Activated B cell treated with CpG ODN at 0.5 μM for 24 hours (primary cell): ENCODE data around the gene AP4B1. TPM values are rescaled to one million over a fixed set of nuclear protein-coding genes. Genes with fewer than 3 reads are reported as not detected.
A peak's percentile ranks its signal among the peaks of the same experiment; 100 is the strongest.
"Not testable (repeated sequence)": the region's sequence is repeated elsewhere in the genome, so short reads cannot be mapped to it uniquely, and the experiment has no call there.

Experiments
- ATAC-seq: fragments of 200-7000 bp; cut with Tn5 transposase; one replicate; pipeline ENCODE4 v1.10.0; 2021; ENCODE audit warnings: low read depth, mild to moderate bottlenecking, moderate library complexity
- CTCF ChIA-PET: fragments of 350-600 bp; sonication (Branson Sonifier 250); formaldehyde crosslinking; loops from one replicate; lab custom pipeline; 2021; ENCODE audit warnings: antibody characterized with exemption; lab: Charles Lee
- POLR2A ChIA-PET: fragments of 350-600 bp; sonication (Branson Sonifier 250); formaldehyde crosslinking; loops from one replicate; lab custom pipeline; 2021; ENCODE audit warnings: antibody characterized with exemption; lab: Charles Lee
- DNase-seq: peaks from one replicate; pipeline ENCODE4 v3.0.0; 2022
- H3K27ac Mint-ChIP-seq: one replicate; pipeline ENCODE4 v1.8.0; 2020; ENCODE audit warnings: mixed read lengths
- H3K27me3 Mint-ChIP-seq: one replicate; pipeline ENCODE4 v1.8.0; 2021; ENCODE audit warnings: mixed read lengths
- H3K36me3 Mint-ChIP-seq: one replicate; pipeline ENCODE4 v1.8.0; 2021; ENCODE audit warnings: low read depth, mixed read lengths
- H3K4me1 Mint-ChIP-seq: one replicate; pipeline ENCODE4 v1.8.0; 2021; ENCODE audit warnings: mixed read lengths
- H3K4me3 Mint-ChIP-seq: one replicate; pipeline ENCODE4 v1.8.0; 2020; ENCODE audit warnings: mild to moderate bottlenecking, mixed read lengths
- H3K9me3 Mint-ChIP-seq: one replicate; pipeline ENCODE4 v1.8.0; 2020; ENCODE audit warnings: mixed read lengths
- CTCF ChIP-seq: fragments of 200-600 bp; IDR thresholded peaks from one replicate; pipeline ENCODE4 v1.8.0; 2022; ENCODE audit warnings: antibody characterized with exemption, mild to moderate bottlenecking
- intact Hi-C: fragments of 100-400 bp; cut with micrococcal nuclease; formaldehyde crosslinking; loops from one replicate; pipeline ENCODE4 v1.15.1; 2024
- total RNA-seq: library from RNA; stranded (reverse); gene quantifications from 2 replicates; pipeline ENCODE4 v1.2.3, GENCODE V29; 2022

Gene AP4B1
- 48.5 and 69.9 TPM in 2 replicates for total RNA-seq

- Mint-ChIP-seq H3K4me3 (peak within 1 kb of the TSS; percentile 94), H3K27me3 (no peaks in the 10 kb centered on the region), H3K4me1 (peaks cover 51% of the 10 kb centered on the region), H3K9me3 (no peaks in the 10 kb centered on the region), H3K27ac (peak within 1 kb of the TSS; percentile 95), H3K36me3 (peaks cover 61% of the 10 kb centered on the region)
- DNase-seq: peak; percentile 89
- ChIA-PET CTCF (interaction anchor here (1.0 to 3.8 kb wide), 9 partner anchors 22 to 70 kb away, joined by 3 to 43 read pairs (median 4); partner anchors contain the start of gene HIPK1), POLR2A (interaction anchor here (0.7 to 5.2 kb wide), 12 partner anchors 25 to 145 kb away, joined by 3 to 127 read pairs (median 8); partner anchors contain the start of genes HIPK1, PHTF1 and RSBN1)
- peak; percentile 91 for ATAC-seq
- no peak for TF ChIP-seq CTCF
- intact Hi-C loops: loop anchor here (1.0 to 10.0 kb wide), 10 partner anchors 24 to 1510 kb away; partner anchors contain the start of genes BCAS2, CSDE1, CTTNBP2NL and HIPK1
Measured at GRCh38 chr1:113904674-113905434, at the start of gene AP4B1, which contains the start of gene DCLRE1B. Gene AP4B1 (minus strand): TSS chr1:113904799. CDS start chr1:113904717, 82 bp downstream. Gene DCLRE1B (plus strand): TSS chr1:113905326. CDS start chr1:113905587, 261 bp downstream.

- H3K9me3 Mint-ChIP-seq: no peaks in the 10 kb centered on the region
- H3K27me3 Mint-ChIP-seq: no peaks in the 10 kb centered on the region
- H3K36me3 Mint-ChIP-seq: peaks cover 33% of the 10 kb centered on the region
- ChIA-PET CTCF (interaction anchor here (1.0 to 1.8 kb wide), 2 partner anchors 93 to 115 kb away, joined by 3 to 5 read pairs; no protein-coding TSS in a partner anchor), POLR2A (no interaction called here)
- no peak for TF ChIP-seq CTCF
- DNase-seq (no peak), ATAC-seq (no peak)
- H3K4me1 Mint-ChIP-seq: peaks cover 16% of the 10 kb centered on the region
- H3K27ac Mint-ChIP-seq: no peak overlapping the region
- intact Hi-C loops: no loop called here
- H3K4me3 Mint-ChIP-seq: no peak overlapping the region
Measured at GRCh38 chr1:113951719-113952118, 47.1 kb upstream of the AP4B1 start.

- Mint-ChIP-seq H3K4me1 (peaks cover 24% of the 10 kb centered on the region), H3K4me3 (no peak overlapping the region), H3K27me3 (no peaks in the 10 kb centered on the region), H3K36me3 (peaks cover 26% of the 10 kb centered on the region), H3K9me3 (no peaks in the 10 kb centered on the region), H3K27ac (no peak overlapping the region)
- DNase-seq (no peak), ATAC-seq (no peak)
- TF ChIP-seq CTCF: no peak
- ChIA-PET CTCF (interaction anchor here (1.0 to 1.8 kb wide), 2 partner anchors 92 to 115 kb away, joined by 3 to 5 read pairs; no protein-coding TSS in a partner anchor), POLR2A (no interaction called here)
- intact Hi-C loops: no loop called here
Measured at GRCh38 chr1:113950908-113951307, 46.3 kb upstream of the AP4B1 start.

GRCh38 chr1:113949007-113949406 lies 44.4 kb upstream of the AP4B1 start:
- Mint-ChIP-seq H3K4me1 (peaks cover 30% of the 10 kb centered on the region), H3K4me3 (no peak overlapping the region)
- intact Hi-C loops: loop anchor here (2.0 to 5.0 kb wide), 2 partner anchors 20 to 112 kb away; partner anchors contain the start of gene HIPK1

GRCh38 chr1:113948151-113948550 lies 43.6 kb upstream of the AP4B1 start:
- CTCF ChIA-PET: interaction anchor here (0.6 to 3.3 kb wide), 4 partner anchors 19 to 113 kb away, joined by 3 to 14 read pairs (median 5); partner anchors contain the start of gene HIPK1
- Mint-ChIP-seq H3K4me1 (peaks cover 30% of the 10 kb centered on the region), H3K36me3 (peaks cover 27% of the 10 kb centered on the region)
- DNase-seq, ATAC-seq, H3K27me3 Mint-ChIP-seq, H3K27ac Mint-ChIP-seq, POLR2A ChIA-PET, H3K9me3 Mint-ChIP-seq, H3K4me3 Mint-ChIP-seq: not testable (repeated sequence)
- intact Hi-C loops: loop anchor here (2.0 to 5.0 kb wide), 2 partner anchors 19 to 111 kb away; partner anchors contain the start of gene HIPK1

More at GRCh38 chr1:113949007-113949406, 44.4 kb upstream of the AP4B1 start:
- TF ChIP-seq CTCF: no peak
- ChIA-PET CTCF (interaction anchor here (1.0 to 3.3 kb wide), 3 partner anchors 20 to 114 kb away, joined by 3 to 14 read pairs (median 5); partner anchors contain the start of gene HIPK1), POLR2A (no interaction called here)
- Mint-ChIP-seq H3K27me3 (no peaks in the 10 kb centered on the region), H3K27ac (no peak overlapping the region), H3K9me3 (no peaks in the 10 kb centered on the region), H3K36me3 (peaks cover 25% of the 10 kb centered on the region)
- no peak for ATAC-seq
- DNase-seq: no peak
